Measurements from ENCODE around the gene IQGAP3.
"Not testable (repeated sequence)": the region's sequence is repeated elsewhere in the genome, so short reads cannot be mapped to it uniquely, and the experiment has no call there.

The IQGAP3 gene

DNA sequence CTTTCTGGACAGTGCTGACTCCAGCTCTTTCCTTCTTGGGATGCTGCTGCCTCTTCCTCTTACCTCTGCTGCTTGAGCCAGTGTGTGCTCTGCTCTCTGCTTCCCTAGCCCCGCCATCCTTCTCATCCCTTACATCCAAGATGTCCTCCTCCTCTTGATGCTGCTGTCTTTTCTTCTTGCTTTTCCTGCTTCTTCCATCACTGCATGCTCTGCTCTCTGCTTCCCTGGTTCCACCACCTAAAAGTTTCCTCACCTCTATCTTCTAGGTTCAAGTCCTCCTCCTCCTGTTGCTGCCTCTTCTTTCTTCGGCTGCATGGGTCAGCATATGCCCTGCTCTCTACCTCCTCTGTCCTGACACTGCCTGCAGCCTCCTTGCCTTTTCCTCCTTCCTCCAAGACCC is 22.7 kb upstream of the IQGAP3 start:
- no peak for DNase-seq (ENCODE audit: low read depth in 2 of 2)

DNA sequence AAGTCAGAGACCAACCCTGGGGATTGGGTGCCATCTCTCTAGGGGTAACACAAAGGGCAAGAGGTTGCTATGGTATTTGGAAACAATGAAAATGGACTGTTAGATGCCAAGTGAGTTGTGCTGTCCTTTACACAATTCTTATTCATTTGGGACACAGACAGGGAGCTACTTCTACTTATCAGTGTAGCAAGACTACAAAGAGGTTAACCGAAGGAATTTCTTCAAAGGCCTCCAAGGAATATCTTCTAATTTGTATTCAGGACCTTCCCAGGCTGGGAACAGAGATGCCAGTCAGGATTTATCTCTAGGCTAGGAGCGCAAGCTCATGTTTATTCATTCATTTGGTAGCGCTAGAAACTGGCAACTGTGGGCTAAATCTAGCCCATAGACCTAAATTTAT is 21.8 kb upstream of the IQGAP3 start:
- DNase-seq (ENCODE audit: low read depth in 2 of 2): no peak

DNA sequence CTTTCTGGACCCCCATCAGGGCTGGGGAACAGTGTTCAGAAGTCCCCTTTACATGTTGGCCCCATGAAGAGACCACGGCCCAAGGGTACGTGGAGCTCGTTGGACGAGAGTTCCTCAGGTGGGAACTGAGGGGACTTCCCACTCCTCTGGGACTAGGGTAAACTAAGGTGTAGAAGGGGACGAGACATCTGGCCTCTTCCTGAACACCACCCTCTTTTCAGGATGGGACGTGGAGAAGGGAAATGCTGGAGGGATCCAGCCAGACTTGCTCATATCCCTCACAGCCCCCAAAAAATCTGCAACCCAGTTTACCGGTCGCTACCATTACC is 21.3 kb upstream of the IQGAP3 start:
- DNase-seq (ENCODE audit: low read depth in 2 of 2): no peak

DNA sequence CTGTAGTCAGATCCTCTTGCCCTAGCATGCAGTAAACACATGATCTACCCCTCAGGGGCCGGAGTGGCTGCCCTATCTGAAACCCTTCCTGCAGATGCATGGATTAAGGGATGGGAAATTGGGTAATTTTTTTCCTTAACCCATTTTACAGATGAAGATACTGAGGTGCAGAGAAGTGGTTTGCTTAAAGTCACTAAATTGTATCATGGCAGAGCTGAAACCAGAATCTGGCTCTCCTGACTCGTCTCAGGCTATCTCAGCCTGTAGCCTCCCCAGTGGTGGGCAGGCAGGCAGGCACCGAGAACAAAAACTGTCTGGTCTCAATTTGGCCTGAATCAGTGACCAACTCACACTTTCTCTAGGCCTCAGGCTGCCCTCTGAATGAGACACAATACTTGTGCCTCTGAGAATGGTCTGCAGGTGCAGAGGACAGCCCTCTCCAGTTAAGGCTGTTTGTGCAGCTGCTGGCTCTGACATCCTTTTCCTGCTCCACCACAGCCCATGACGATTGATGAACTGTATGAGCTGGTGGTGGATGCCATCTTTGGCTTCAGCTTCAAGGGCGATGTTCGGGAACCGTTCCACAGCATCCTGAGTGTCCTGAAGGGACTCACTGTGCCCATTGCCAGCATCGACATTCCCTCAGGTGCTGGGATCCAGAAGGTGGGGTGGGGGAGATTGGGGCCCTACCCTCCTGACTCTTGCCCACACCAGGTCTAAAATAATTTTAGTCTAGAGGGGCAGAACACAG is 20.7 kb upstream of the IQGAP3 start:
- no peak for DNase-seq (ENCODE audit: low read depth in 2 of 2)

DNA sequence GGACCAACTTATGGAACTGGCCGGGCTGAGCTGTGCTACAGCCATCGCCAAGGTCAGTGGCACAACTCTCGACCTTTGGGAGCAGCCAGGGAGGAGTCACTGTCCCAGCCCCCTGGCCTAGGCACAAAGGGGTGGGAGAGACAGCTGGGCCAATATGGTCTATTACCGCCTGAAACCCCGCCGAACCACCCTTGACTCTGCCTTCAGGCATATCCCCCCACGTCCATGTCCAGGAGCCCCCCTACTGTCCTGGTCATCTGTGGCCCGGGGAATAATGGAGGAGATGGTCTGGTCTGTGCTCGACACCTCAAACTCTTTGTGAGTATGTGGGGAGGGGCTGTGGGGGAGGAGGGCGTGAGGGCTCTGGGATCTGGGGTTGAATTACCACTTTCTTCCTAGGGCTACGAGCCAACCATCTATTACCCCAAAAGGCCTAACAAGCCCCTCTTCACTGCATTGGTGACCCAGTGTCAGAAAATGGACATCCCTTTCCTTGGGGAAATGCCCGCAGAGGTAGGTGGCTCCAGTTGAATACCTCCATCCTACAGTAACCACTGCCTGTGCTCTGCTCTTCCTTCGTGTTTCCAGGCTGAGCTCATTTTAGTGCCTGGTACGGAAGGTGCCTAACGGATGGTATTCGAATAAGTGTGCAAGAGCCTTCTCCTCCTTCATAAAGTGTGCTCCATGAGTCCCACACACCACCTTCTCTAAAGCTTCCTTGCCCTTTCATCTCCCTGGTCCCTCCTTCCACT is 20.0 kb upstream of the IQGAP3 start:
- DNase-seq (ENCODE audit: low read depth in 2 of 2): no peak

DNA sequence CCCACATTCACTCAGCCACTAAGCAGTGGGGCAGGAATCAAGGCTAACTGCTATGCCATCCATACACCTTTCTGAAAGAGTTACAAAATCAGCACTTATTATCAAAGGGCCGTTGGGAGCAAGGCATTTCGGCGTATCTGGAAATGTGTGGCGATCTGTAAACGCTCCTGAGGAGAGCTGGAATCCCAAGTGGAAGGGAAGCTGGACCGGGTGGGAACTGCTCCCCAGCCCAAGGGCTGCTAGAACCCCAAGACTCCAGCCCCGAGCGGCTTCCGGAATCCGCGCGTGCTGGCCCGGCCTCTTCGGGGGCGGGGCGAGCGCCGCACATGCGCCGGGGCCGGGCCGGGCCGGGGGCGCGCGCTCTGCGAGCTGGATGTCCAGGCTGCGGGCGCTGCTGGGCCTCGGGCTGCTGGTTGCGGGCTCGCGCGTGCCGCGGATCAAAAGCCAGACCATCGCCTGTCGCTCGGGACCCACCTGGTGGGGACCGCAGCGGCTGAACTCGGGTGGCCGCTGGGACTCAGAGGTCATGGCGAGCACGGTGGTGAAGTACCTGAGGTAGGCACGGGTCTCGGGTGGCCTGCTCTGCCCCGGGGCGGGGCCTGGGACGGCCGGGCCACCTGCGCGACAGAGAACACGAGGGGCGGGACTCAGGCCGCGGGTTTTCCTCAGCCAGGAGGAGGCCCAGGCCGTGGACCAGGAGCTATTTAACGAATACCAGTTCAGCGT is 19.2 kb upstream of the IQGAP3 start, which contains the start of gene NAXE:
Gene NAXE (plus strand): TSS at position 345 of the 726 bp plus-strand sequence. CDS start 29 bp downstream, at position 374.
- peak; percentile 30 to 48 for DNase-seq (ENCODE audit: low read depth in 2 of 2)

DNA sequence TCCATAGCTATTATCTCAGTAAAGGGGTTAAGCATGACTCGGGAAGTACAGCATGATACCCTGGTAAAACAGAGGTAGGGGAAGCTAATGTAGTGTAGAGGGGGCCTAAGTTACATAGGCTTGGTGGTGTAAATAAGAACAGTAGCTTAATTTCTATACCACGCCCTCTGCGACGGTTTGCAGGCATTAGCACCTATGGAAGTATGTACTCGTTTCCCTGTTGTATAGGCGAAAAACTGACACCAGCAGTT is 18.7 kb upstream of the IQGAP3 start:
- DNase-seq (ENCODE audit: low read depth in 2 of 2): no peak

DNA sequence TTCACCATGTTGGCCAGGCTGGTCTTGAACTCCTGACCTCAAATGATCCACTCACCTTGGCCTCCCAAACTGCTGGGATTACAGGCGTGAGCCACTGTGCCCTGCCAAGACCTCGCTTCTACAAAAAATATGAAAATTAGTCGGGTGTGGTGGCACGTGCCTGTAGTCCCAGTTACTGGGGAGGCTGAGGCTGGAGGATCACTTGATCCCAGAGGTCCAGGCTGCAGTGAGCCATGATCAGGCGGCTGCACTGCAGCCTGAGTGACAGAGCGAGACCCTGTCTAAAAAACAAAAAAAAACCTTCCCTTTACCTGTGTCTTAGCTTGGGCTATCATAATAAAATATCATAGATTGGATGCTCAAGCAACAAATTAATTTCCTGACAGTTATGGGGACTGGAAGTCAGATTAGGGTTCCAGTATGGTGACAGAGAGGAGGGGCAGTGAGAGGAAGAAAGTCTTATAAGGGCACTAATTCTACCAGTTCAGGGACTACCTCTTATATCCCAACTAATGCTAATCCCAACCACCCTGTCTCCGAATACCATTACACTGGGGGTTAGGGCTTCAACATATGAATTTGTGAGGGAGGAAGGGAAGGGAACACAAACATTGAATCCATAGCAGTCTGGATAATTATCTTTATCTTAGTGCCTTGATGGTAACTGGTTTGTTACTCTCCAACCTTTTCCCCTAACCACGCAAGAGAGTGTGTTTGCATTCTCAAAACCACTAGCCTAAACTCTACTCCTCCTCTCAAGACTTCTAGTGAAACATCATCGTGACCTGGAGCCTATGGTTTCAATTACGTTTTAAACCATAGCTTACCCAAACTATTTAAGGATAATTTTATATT is 18.2 kb upstream of the IQGAP3 start:
- no peak for DNase-seq (ENCODE audit: low read depth in 2 of 2)

DNA sequence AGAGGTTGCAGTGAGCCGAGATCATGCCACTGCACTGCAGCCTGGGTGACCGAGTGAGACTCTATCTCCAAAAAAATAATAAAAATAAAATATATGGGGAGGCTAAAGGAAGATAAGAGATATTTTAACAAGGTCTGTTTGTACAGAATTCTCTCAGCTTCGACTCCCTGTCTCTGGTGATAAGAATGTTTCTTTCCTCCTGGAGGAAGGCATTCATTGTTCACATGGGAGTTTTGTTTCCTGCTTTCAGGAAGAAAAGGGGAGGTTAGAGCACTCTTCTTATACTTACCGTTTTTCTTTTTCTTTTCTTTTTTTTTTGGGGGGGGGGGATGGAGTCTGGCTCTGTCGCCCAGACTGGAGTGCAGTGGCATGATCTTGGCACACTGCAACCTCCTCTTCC is 17.2 kb upstream of the IQGAP3 start:
- no peak for DNase-seq (ENCODE audit: low read depth in 2 of 2)

DNA sequence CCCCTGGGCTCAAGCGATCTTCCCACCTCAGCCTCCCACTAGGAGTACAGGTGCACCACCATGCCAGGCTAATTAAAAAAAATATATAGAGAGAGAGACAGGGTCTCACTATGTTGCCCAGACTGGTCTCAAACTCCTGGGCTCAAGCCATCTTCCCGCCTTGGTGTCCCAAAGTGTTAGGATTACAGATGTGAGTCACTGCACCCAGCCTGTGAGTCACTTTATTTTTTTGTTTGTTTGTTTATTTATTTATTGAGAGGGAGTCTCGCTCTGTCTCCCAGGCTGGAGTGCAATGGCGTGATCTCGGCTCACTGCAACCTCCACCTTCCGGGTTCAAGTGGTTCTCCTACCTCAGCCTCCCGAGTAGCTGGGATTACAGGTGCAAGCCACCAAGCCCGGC is 15.6 kb upstream of the IQGAP3 start:
- DNase-seq (ENCODE audit: low read depth in 2 of 2): not testable (repeated sequence)

DNA sequence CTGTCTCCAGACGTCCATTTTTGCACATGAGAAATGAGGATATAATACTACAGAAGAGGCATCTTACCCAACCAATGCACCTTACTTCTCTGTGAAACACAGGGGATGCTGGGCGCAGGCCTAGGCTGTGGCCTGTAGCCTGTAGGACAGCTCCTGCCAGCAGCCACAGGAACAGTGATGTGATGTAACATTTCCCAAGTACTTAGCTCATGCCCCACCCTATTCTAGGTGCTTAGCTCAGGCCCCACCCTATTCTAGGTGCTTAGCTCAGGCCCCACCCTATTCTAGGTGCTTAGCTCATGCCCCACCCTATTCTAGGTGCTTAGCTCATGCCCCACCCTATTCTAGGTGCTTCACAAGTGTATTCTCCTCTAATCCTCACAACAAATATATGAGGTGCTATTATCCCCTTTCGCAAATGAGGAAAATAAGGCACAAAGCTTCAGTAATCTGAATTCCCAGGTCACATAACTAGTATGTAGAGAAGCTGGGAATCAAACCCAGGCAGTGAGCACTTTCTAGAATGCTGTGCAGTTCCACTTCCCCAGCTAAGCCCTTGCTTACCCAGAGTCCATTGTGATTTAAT is 14.6 kb upstream of the IQGAP3 start:
- DNase-seq (ENCODE audit: low read depth in 2 of 2): no peak

DNA sequence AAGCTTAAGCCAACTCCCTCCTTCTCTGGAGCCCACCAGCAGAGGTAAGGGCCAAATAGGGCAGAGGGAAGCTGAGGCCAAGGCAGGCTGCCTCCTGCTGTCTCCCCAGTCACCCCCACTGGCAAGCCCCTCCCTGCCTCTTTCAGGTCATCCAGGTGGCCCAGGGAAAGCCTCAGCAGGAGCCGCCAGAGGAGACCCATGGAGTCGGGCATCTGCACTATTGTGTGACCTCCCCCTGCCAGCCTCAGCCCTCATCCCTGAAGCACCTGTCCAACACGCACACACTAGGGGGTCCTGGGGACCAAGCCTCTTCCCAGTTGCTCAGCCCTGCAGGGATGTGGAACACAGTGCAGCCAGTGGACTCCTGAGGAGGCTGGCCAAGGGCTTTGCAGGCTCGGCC is 14.0 kb upstream of the IQGAP3 start:
- no peak for DNase-seq (ENCODE audit: low read depth in 2 of 2)

DNA sequence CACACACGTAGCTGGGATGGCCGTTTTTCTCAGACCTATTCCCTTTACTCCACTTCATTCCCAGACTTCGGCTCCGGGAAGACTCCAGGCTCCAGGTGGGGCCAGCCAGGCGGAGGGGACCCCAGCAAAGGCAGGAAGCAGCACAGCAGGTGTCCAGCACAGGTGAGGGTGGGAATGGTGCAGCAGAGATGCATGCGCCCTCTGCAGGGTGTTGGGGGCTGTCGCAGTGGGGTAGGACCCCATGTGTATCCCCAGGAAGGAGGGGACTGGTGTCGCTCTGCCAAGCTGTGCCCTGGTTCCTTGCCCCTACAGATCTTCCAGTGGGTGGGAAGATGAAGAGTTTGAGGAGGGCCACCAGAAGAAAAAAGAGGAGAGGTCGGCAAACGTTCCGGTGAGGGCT is 12.4 kb upstream of the IQGAP3 start:
- no peak for DNase-seq (ENCODE audit: low read depth in 2 of 2)

DNA sequence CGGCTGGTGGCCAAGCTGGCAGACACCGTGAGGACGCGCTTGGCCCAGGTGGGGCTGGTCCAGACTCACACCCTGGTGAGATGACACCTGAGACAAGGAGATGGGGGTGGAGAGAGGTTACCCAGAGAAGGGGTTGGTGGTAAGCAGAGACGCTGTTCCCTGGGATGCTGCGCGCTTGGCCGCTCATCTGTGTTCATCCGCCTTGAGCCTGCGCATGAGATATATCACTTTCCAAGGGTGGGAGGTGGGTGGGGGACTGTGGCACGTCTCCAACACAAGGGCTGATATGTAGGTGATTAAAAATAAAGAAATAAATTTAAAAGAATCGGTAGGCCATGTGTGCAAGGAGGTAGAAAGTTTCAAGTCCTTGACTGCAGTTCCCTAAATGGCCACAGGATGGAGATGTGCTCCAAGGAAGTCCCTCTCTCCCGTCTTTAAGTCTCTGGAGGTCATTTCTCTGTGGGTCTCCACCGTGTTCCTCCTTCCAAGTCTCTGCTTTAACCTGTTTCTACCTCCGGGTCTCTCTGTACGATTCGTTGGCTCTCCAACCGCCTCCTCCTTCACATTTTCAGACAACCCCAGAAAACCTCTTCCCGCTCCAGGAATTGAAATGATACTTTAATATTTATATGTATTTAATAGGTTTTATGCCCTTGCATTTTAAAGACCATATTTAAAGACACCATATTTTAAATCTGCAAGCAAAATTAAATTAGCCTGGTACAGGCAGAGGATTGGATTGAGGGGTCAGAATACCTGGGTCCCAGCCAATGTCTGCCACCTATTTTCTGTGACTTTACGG is 11.7 kb upstream of the IQGAP3 start:
- DNase-seq (ENCODE audit: low read depth in 2 of 2): peak; percentile 43 to 51

DNA sequence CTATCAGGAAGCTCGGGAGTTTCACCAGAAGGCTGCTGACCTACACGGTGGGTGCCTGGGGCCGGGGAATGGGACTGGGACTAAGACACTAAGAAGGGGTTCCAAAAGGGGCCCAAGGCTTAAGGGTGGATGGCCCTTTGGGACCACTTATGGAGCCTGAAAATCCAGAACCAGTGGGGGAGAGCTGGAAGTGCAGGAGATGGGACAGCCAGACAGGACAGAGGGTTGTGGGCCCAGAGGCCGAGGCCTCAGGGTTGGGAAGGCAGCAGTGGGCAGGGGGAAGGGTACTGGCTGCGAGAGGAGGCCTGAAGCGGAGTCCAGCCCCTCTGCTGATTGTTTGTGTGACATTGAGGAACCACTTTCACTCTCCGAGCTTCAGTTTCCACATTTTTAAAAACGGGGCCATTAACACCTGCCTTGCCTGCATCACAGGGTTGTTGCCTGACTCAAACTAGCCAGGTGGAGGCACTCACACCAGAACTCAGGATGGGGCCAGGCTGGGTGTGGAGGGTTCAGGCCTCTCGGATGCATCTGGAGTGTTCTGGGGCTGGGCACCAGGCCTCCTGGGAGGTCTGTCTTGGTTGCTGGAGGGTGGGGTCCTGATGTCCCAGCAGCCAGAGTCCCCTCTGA is 10.1 kb upstream of the IQGAP3 start:
- no peak for DNase-seq (ENCODE audit: low read depth in 2 of 2)

DNA sequence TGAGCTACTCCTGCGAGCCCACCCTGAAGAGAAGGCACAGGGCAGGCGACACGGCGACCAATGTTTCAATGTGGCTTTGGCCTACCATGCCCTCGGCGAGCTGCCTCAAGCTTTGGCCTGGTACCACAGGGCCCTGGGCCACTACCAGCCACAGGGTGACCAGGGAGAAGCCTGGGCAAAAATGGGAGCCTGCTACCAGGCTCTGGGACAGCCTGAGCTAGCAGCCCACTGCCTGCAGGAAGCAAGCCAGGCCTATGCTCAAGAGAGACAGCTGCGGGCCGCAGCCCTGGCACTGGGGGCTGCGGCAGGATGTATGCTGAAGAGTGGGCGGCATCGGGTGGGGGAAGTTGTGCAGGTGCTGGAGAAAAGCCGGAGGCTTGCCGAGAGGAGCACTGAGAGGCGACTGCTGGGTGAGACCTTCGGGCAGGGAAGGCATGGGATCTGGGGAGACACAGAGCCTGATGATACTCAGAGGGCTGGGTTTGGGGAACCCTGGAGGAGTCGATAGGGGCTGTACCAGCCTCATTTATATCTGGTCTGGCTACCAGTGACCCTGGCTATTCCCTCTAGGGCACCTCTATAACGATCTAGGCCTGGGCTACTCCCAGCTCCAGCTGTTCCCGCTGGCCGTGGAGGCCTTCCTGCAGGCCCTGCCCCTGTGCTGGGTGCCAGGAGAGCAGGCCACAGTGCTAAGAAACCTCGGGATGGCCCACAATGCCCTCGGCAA is 9.5 kb upstream of the IQGAP3 start:
- peak in 1 of 2 donors; percentile 29 for DNase-seq (ENCODE audit: low read depth in 2 of 2)

DNA sequence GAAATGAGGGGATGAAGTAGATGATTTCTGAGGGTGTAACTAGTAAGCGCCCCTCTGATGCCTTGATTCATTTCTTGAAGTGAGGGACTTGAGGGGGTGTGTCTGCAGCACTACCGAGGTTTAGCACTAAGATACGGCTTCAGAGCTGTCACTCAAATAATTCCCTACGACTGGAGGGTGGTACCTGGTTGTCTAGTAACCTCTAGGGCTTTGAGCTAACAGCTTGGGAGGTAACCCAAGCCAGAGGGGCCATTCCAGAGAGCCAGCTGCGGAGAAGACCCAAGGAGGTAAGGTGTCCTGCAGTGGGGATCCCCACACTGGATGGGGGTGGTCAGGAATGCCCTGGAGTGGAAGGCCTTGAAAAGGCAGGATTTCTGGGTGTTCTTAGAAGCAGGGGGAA is 7.1 kb upstream of the IQGAP3 start, which contains the start of gene TTC24:
Gene TTC24 (plus strand): TSS at position 252 of the 400 bp plus-strand sequence. CDS start 1,642 bp downstream, outside the sequence.
- no peak for DNase-seq (ENCODE audit: low read depth in 2 of 2)

DNA sequence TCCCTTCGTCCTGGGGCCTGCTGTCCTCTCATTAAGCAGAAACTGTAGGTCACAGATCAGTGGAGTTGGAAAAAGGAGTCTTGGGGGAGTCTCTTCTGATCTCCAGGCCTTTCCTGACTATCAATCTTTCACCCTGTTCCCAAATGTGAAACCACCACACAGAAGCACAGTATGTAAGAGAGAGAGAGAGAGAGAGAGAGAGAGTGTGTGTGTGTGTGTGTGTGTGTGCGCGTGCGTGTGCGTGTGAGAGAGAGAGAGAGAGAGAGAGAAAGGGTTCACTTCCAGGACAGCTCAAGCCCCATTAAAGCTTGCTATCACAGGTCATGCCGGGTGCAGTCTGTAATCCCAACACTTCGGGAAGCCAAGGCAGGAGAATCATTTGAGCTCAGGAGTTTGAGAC is 5.7 kb upstream of the IQGAP3 start:
- DNase-seq (ENCODE audit: low read depth in 2 of 2): no peak

DNA sequence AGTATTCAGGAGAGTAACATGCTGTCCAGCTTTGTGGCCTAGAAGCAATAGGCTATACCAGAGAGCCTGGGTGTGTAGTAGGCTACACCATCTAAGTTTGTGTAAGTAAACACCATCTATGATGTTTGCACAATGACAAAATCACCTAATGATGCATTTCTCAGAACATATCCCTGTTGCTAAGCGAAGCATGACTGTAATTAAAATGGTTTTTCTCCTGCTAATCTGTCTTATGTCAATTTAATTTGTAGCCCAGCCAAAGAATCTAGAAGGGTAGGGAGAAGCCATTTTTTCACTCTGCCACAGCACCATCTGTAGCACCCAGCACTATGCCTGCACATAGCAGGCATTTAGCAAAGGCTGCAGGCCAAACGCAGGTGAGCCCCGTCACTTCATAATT is 5.2 kb upstream of the IQGAP3 start:
- DNase-seq (ENCODE audit: low read depth in 2 of 2): no peak
